K562 (cell line): ENCODE results near the gene HNRNPLL. TPM values are rescaled to one million over a fixed set of nuclear protein-coding genes. Genes with fewer than 3 reads are reported as not detected.
"Not testable (repeated sequence)": the region's sequence is repeated elsewhere in the genome, so short reads cannot be mapped to it uniquely, and the experiment has no call there.

ENCODE experiments used
- CC2D1A ChIP-seq: fragments of 450-650 bp; IDR thresholded peaks from 2 replicates; pipeline ENCODE4 v1.6.1; 2017; ENCODE audit warnings: mild to moderate bottlenecking
- CTBP1 ChIP-seq: fragments of 450-650 bp; IDR thresholded peaks from 2 replicates; pipeline ENCODE4 v1.6.1; 2016; ENCODE audit warnings: borderline replicate concordance
- CXXC5 ChIP-seq: fragments of 250-450 bp; sonication (Bioruptor Pico); IDR thresholded peaks from 2 replicates; pipeline ENCODE4 v1.8.0; 2022; ENCODE audit warnings: inconsistent platforms, mild to moderate bottlenecking, moderate library complexity
- ETV1 ChIP-seq: fragments of 450-650 bp; conservative IDR thresholded peaks from 2 replicates; pipeline ENCODE4 v1.6.1; 2016; ENCODE audit warnings: missing genetic modification characterization, control low read depth, low read depth, missing compliant biosample characterization
- GTF2E2 ChIP-seq: fragments of 200-800 bp; sonication (Bioruptor generic); IDR thresholded peaks from 2 replicates; pipeline ENCODE4 v1.6.1; 2016; ENCODE audit warnings: missing genetic modification characterization, missing compliant biosample characterization
- JUN ChIP-seq, 2 experiments: sonication (generic) in 1 of 2; formaldehyde crosslinking in 1 of 2; IDR thresholded peaks; 2 replicates each; pipeline versions ENCODE4 v1.6.1 to v1.8.0; 2012 to 2022; ENCODE audit warnings: borderline replicate concordance in 2 of 2, mild to moderate bottlenecking in 2 of 2, improper control_type of control experiment in 1 of 2, low read depth in 1 of 2, low read length in 1 of 2, missing genetic modification reagents in 1 of 2
- MAFF ChIP-seq: IDR thresholded peaks from 2 replicates; pipeline ENCODE4 v1.6.1; 2012; ENCODE audit warnings: low read length, improper control_type of control experiment
- MEIS2 ChIP-seq: fragments of 450-650 bp; IDR thresholded peaks from 2 replicates; pipeline ENCODE4 v1.6.1; 2014; ENCODE audit warnings: mild to moderate bottlenecking; ENCODE audit not compliant: partially characterized antibody
- MYNN ChIP-seq, 2 experiments: sonication (generic); formaldehyde crosslinking in 1 of 2; IDR thresholded peaks; 2 replicates each; pipeline versions ENCODE4 v1.5.0 to v1.6.1; 2016 to 2020; ENCODE audit warnings: antibody characterized with exemption in 1 of 2, missing genetic modification reagents in 1 of 2
- NCOR1 ChIP-seq: fragments of 450-650 bp; IDR thresholded peaks from 2 replicates; pipeline ENCODE4 v1.6.1; 2016; ENCODE audit warnings: mild to moderate bottlenecking, moderate library complexity
- NEUROD1 ChIP-seq: fragments of 150-350 bp; IDR thresholded peaks from 2 replicates; pipeline ENCODE4 v1.6.1; 2014; ENCODE audit warnings: borderline replicate concordance, low read length, low read depth; ENCODE audit not compliant: partially characterized antibody
- NFE2 ChIP-seq: IDR thresholded peaks from 2 replicates; pipeline ENCODE4 v1.6.1; 2014; ENCODE audit warnings: antibody characterized with exemption, low read depth
- POLR2H ChIP-seq: IDR thresholded peaks from 2 replicates; pipeline ENCODE4 v1.6.1; 2016; ENCODE audit warnings: missing genetic modification characterization, low read depth, mild to moderate bottlenecking, control low read depth, missing compliant biosample characterization, moderate library complexity
- SMAD4 ChIP-seq: fragments of 250-450 bp; sonication (Bioruptor Pico); conservative IDR thresholded peaks from 2 replicates; pipeline ENCODE4 v1.8.0; 2021; ENCODE audit warnings: inconsistent platforms, mild to moderate bottlenecking, moderate library complexity
- SOX6 ChIP-seq: fragments of 450-650 bp; IDR thresholded peaks from 2 replicates; pipeline ENCODE4 v1.6.1; 2014; ENCODE audit warnings: mild to moderate bottlenecking
- STAT5A ChIP-seq: IDR thresholded peaks from 2 replicates; pipeline ENCODE4 v1.6.1; 2012; ENCODE audit warnings: low read length, inconsistent platforms, borderline replicate concordance
- ZNF586 ChIP-seq: fragments of 450-650 bp; formaldehyde crosslinking; conservative IDR thresholded peaks from 2 replicates; pipeline ENCODE4 v1.4.0; 2020; ENCODE audit warnings: mild to moderate bottlenecking, moderate library complexity
- polyA plus RNA-seq, 8 experiments: library from polyadenylated mRNA; depleted of rRNA in 4 of 8; stranded (reverse) in 5 of 8; unstranded in 3 of 8; fragments of >200 nt; fragmentation: Nextera tagmentation in 2 of 8; fragmentation: Illumina TruSeq in 1 of 8; extraction: Ambion mirVana in 2 of 8; extraction: Trizol in 1 of 8; gene quantifications; 2 replicates each; pipeline versions ENCODE4 v1.2.1 to v1.2.3, GENCODE V29; 2011 to 2014; ENCODE audit warnings: inconsistent platforms in 1 of 8, missing spikeins in 1 of 8
- total RNA-seq, 7 experiments: library from RNA; depleted of rRNA in 6 of 7; stranded (reverse); fragments of >200 nt in 6 of 7; fragmentation: Illumina TruSeq in 2 of 7; extraction: Trizol in 2 of 7; gene quantifications; 2 replicates each; pipeline versions ENCODE4 v1.2.1 to v1.2.3, GENCODE V29; 2011 to 2021; ENCODE audit warnings: low replicate concordance in 1 of 7
- TF ChIP-seq, protein P1 (sequence below): fragments of 450-650 bp; IDR thresholded peaks from 2 replicates; pipeline ENCODE4 v1.6.1; 2016; ENCODE audit warnings: antibody characterized with exemption

Gene HNRNPLL
- total and polyA plus RNA-seq, 9 of the 15 experiments (the other 6 are each of a cell fraction or from before 2014, with no cell fraction given), result 19.8 to 135 (median 57.8) TPM

DNA sequence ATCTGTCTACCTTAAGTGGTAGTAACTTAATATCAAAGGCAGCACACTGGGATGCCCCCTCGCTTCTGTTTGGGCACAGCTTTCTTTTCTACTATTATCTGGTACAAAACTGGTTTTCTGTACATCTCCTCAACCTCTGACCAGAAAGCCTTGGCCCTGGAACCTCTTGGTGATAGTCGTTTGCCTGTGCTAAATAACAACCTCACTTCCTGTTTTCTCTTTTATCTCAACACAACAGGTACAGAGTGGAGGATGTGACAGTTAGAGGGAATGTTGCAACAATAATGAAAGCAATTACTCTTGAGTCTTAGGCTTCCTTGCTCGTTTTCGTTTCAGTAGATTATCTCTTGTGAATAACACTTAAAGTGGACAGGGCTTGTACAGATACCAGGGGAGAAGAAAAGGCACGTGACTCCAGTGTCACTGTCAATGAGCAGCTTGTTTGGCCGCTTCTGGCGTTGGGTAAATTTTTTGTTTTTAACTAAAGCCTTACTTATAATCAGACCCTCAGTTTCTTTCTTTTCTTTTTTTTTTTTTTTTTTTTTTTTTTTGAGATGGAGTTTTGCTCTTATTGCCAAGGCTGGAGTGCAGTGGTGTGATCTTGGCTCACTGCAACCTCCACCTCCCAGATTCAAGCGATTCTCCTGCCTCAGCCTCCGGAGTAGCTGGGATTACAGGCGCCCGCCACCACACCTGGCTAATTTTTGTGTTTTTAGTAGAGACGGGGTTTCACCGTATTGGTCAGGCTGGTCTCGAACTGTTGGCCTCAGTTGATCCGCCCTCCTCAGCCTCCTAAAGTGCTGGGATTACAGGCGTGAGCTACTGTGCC lies 41.2 kb upstream of the HNRNPLL start (continued):
- TF ChIP-seq, protein P1, sequence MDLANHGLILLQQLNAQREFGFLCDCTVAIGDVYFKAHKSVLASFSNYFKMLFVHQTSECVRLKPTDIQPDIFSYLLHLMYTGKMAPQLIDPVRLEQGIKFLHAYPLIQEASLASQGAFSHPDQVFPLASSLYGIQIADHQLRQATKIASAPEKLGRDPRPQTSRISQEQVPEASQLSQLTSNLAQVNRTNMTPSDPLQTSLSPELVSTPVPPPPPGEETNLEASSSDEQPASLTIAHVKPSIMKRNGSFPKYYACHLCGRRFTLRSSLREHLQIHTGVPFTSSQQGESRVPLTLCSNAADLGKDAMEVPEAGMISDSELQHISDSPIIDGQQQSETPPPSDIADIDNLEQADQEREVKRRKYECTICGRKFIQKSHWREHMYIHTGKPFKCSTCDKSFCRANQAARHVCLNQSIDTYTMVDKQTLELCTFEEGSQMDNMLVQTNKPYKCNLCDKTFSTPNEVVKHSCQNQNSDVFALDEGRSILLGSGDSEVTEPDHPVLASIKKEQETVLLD, result 0 out of 2 replicates have a peak, but pooled peaks have one; percentile 15
- TF ChIP-seq MEIS2, result peak; percentile 92
- peak; percentile 55; the same call in 1 of the 2 replicates for TF ChIP-seq JUN (IDR thresholded peaks at IDR 0.05; ENCODE audit: borderline replicate concordance, low read depth, low read length)
- not testable (repeated sequence) for TF ChIP-seq JUN (CRISPR knock-in tag; IDR thresholded peaks at IDR 0.05; ENCODE audit: borderline replicate concordance); MYNN (CRISPR knock-in tag; IDR thresholded peaks at IDR 0.05)
- peak; percentile 82 for TF ChIP-seq NFE2
- TF ChIP-seq CC2D1A, result peak; percentile 88; the same call in 1 of the 2 replicates
- TF ChIP-seq NCOR1, result peak; percentile 96
- TF ChIP-seq ETV1, result peak; percentile 98
- 0 out of 2 replicates have a peak, but pooled peaks have one; percentile 23 for TF ChIP-seq MAFF
- peak; percentile 69 for TF ChIP-seq SMAD4
- TF ChIP-seq ZNF586, result peak; percentile 81
- TF ChIP-seq POLR2H (tag), result peak; percentile 70
- TF ChIP-seq CXXC5 (CRISPR knock-in tag), result peak; percentile 78
- TF ChIP-seq SOX6, result peak; percentile 98
- TF ChIP-seq MYNN (IDR thresholded peaks at IDR 0.05), result peak; percentile 67; the same call in 1 of the 2 replicates
- peak; percentile 78; the same call in 1 of the 2 replicates for TF ChIP-seq CTBP1
- TF ChIP-seq STAT5A, result peak; percentile 93
- 0 out of 2 replicates have a peak, but pooled peaks have one; percentile 16 for TF ChIP-seq GTF2E2
- peak; percentile 90 for TF ChIP-seq NEUROD1
